ENCODE measurements around the gene APOA4. TPM values are rescaled to one million over a fixed set of nuclear protein-coding genes. Genes with fewer than 3 reads are reported as not detected.
A peak's percentile ranks its signal among the peaks of the same experiment; 100 is the strongest.

The APOA4 gene
- total RNA-seq, 4 donors from 2014 or later = not detected

DNA sequence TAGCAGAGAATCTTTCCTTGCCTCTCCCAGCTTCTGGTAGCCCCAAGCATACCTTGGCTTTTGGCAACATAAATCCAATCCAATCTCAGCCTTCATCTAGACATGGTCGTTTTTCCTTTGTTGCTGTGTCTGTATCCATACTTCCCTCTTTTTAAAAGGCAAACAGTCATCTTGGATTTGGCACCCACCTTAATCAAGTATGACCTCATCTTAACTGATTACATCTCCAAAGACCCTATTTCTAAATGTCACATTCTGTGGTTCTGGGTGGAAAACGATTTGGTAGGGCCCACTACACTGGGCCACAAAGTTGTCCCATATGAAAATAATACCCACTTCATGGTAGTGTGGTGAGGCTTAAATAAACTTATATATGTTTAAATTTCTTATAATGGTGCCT is 51.2 kb downstream of the APOA4 start:
- intact Hi-C loops (cut with DNase I; ENCODE audit: low total_unique reads) (no loop called here), in situ Hi-C loops (cut with MboI; ENCODE audit: low pct_ligation_motif_present in 1 of 4, low pct_unique_long_range_greater_than_20kb in 1 of 4, low sequenced_read_pairs in 3 of 4) (no loop called here)
- WGBS, 2 donors (ENCODE audit: low coverage in 1 of 2) = 3 to 8% methylated on average over 2 of the region's 2 CpGs
- Histone ChIP-seq H3K36me3 (peaks cover 0 to 3% (median 0%) of the 10 kb centered on the region in 4 donors), H3K27ac (peak overlapping the region; percentile 87 to 95 (median 92)), H3K9me3 (no peaks in the 10 kb centered on the region), H3K4me1 (peaks cover 13 to 25% (median 20%) of the 10 kb centered on the region in 4 donors), H3K4me3 (peak overlapping the region; percentile 71 to 95 (median 84)), H3K27me3 (no peaks in the 10 kb centered on the region)
- TF ChIP-seq EP300 (IDR thresholded peaks at IDR 0.05; ENCODE audit: low read depth) = no peak
- DNase-seq = no peak

Other genes starting within 250 kb of the APOA4 start
- 10 to 100 TPM in 3 of 4 donors, 1 to 10 TPM in 1; 6.7 to 21.9 (median 14.0) TPM for gene BUD13, start 50.3 kb downstream of the APOA4 start, total RNA-seq
- 10 to 100 TPM; 13.1 to 20.9 (median 16.4) TPM for gene ZPR1, start 35.3 kb downstream of the APOA4 start, total RNA-seq
- not detected for gene APOA5, start 31.4 kb downstream of the APOA4 start, total RNA-seq
- gene APOC3, start 6.6 kb upstream of the APOA4 start, total RNA-seq = 1 to 10 TPM in 2 of 4 donors, not detected in 2; 3.0 to 5.3 TPM
- gene APOA1, start 14.3 kb upstream of the APOA4 start, total RNA-seq = 100 to 1,000 TPM in 1 of 4 donors, not detected in 3; 169 TPM